GM18951 (cell line): ENCODE data around the gene PERP.

ENCODE experiments used
- POLR2A ChIP-seq: IDR thresholded peaks from 4 replicates; pipeline ENCODE4 v1.6.1; 2011; ENCODE audit warnings: mild to moderate bottlenecking; ENCODE audit not compliant: insufficient read length, insufficient read depth; ENCODE audit errors: extremely low read depth
- in situ Hi-C: fragments of 300-500 bp; cut with MboI; formaldehyde crosslinking; loops from one replicate; pipeline ENCODE4 v1.12.0; 2022; ENCODE audit warnings: low sequenced_read_pairs, mixed read lengths, inconsistent platforms; ENCODE audit not compliant: unreplicated experiment

PERP gene

GRCh38 chr6:138115201-138115600 lies 8.0 kb upstream of the PERP start:
- no peak for TF ChIP-seq POLR2A

GRCh38 chr6:138113588-138114210 lies 6.5 kb upstream of the PERP start:
- no peak for TF ChIP-seq POLR2A
- in situ Hi-C loops: loop anchor here (10.0 kb wide), 1 partner anchor 401 kb away; no protein-coding TSS in a partner anchor

More at GRCh38 chr6:138115201-138115600, 8.0 kb upstream of the PERP start:
- in situ Hi-C loops: loop anchor here (10.0 kb wide), 1 partner anchor 400 kb away; no protein-coding TSS in a partner anchor

GRCh38 chr6:138110229-138110628 lies 3.0 kb upstream of the PERP start:
- no peak for TF ChIP-seq POLR2A
- in situ Hi-C loops: loop anchor here (10.0 kb wide), 1 partner anchor 405 kb away; no protein-coding TSS in a partner anchor

GRCh38 chr6:138109042-138109997 lies 2.1 kb upstream of the PERP start:
- no peak for TF ChIP-seq POLR2A
- in situ Hi-C loops: no loop called here

- no peak for TF ChIP-seq POLR2A
- in situ Hi-C loops: no loop called here
Observed at GRCh38 chr6:138107752-138108592, 753 bp upstream of the PERP start.

GRCh38 chr6:138106665-138107077 lies 548 bp downstream of the PERP start:
- in situ Hi-C loops: no loop called here

GRCh38 chr6:138105880-138106664 lies 1.1 kb downstream of the PERP start:
- in situ Hi-C loops: no loop called here
- no peak for TF ChIP-seq POLR2A

More at GRCh38 chr6:138106665-138107077, 548 bp downstream of the PERP start:
- TF ChIP-seq POLR2A: no peak

DNA sequence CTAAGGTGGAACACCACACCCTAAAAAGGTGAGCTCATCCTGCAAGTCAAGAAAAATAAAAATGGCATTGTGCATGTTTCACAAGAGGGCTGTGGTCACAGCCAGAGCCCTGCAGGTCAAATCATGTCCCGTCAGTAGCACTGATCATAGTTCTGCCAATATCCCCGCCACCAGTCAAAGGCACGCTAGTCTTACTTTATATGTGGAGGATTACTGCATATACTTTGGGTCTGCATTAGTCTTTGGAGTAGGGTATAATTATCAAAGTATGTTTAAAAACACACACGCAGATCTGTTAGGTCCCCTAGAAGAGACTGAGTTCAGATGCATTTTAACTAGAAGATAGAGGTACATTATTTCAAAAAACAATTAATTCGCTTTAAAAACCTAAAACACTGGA lies 1.8 kb downstream of the PERP start:
- in situ Hi-C loops: no loop called here

DNA sequence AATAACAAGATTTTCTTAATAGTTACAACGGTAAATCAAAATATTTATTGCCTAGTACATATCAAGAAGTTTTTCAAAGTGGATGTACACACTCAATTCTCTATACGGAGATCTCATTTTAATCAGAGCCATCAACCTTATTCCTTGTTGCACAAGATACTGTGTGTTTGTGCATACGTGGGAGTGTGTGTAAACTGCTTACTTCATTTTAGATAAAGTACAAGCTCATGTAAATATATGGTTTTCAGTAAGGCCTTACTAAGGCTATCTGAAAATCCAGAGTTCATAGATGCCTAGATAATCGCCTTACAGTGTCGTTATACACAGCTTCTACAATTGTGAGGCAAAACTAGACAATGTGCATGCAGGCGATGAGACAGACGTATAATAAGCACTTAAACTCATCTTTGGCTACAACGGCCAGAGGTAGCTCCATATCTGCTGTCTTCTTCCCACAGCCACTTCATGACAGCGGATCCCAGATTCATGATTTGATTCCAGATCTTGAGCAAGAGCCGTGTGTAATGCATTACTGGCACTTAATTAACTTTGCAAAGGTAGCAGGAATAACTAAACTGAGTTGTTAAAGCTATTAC lies 2.5 kb downstream of the PERP start:
- in situ Hi-C loops: no loop called here

More for the DNA sequence above, 1.8 kb downstream of the PERP start:
- no peak for TF ChIP-seq POLR2A

GRCh38 chr6:138103871-138104270 lies 3.3 kb downstream of the PERP start:
- in situ Hi-C loops: no loop called here
- no peak for TF ChIP-seq POLR2A

More for the DNA sequence above, 2.5 kb downstream of the PERP start:
- TF ChIP-seq POLR2A: no peak

GRCh38 chr6:138101946-138102731 lies 5.1 kb downstream of the PERP start:
- no peak for TF ChIP-seq POLR2A
- in situ Hi-C loops: no loop called here
